Activated CD4-positive, alpha-beta T cell treated with anti-CD3 and anti-CD28 coated beads, Interleukin-2, amount 10 ng/mL, durations not matched to agents 7 days and 5 days (primary cell): Measurements from ENCODE around the gene TGM5. TPM values are rescaled to one million over a fixed set of nuclear protein-coding genes. Genes with fewer than 3 reads are reported as not detected.
A peak's percentile ranks its signal among the peaks of the same experiment; 100 is the strongest.
"Not testable (repeated sequence)": the region's sequence is repeated elsewhere in the genome, so short reads cannot be mapped to it uniquely, and the experiment has no call there.

Experiments
- CTCF ChIA-PET: fragments of 350-600 bp; sonication (Branson Sonifier 250); formaldehyde crosslinking; loops from one replicate; lab custom pipeline; 2021; ENCODE audit warnings: antibody characterized with exemption; lab: Charles Lee
- POLR2A ChIA-PET: fragments of 350-600 bp; sonication (Branson Sonifier 250); formaldehyde crosslinking; loops from one replicate; lab custom pipeline; 2021; ENCODE audit warnings: antibody characterized with exemption; lab: Charles Lee
- DNase-seq: peaks from one replicate; pipeline ENCODE4 v3.0.0-alpha.2; 2020
- H3K27ac Mint-ChIP-seq: one replicate; pipeline ENCODE4 v1.8.0; 2021; ENCODE audit warnings: mild to moderate bottlenecking, moderate library complexity, mixed read lengths
- H3K27me3 Mint-ChIP-seq: one replicate; pipeline ENCODE4 v1.8.0; 2021; ENCODE audit warnings: mixed read lengths
- H3K36me3 Mint-ChIP-seq: one replicate; pipeline ENCODE4 v1.8.0; 2021; ENCODE audit warnings: low read depth, mixed read lengths
- H3K4me1 Mint-ChIP-seq: one replicate; pipeline ENCODE4 v1.8.0; 2021; ENCODE audit warnings: mixed read lengths
- H3K4me3 Mint-ChIP-seq: one replicate; pipeline ENCODE4 v1.8.0; 2021; ENCODE audit warnings: mild to moderate bottlenecking, moderate library complexity, mixed read lengths
- H3K9me3 Mint-ChIP-seq: one replicate; pipeline ENCODE4 v1.8.0; 2021; ENCODE audit warnings: mixed read lengths
- total RNA-seq, 2 experiments: library from RNA; stranded (reverse); gene quantifications; one replicate each; pipeline ENCODE4 v1.2.3, GENCODE V29; 2021

TGM5 gene
- total RNA-seq, 2 experiments from 2014 or later, result not detected

DNA sequence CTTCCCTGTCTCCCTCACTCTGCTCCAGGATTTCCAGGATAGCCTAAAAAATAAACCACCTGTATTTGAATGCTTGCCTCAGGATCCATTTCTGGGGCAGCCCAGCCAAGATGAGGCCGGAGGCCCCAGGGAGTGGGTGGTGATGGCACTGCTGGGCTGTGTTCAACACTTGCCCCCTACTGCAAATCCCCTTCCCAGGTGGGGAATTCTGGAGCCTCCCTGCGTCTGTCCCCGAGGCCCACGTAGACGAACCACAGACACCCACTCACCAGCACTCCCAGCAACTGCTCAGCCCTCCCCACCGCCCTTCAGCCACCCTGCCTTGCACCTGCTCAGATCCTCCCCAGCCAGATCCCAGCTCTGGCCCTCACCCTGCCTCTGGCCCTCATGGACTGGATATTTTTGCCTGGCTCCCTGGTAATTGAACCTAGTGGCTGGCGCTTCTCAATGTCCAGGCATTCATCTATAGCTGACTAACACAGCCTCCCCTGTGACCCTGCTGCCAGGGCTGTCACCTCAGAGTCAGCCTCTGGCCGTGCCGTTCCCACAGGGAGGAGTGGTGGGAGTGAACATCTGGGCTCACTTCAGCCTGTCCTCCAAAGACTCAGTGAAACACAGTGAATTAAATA is 28.8 kb downstream of the TGM5 start:
- H3K27me3 Mint-ChIP-seq, result no peaks in the 10 kb centered on the region
- H3K9me3 Mint-ChIP-seq, result no peaks in the 10 kb centered on the region
- DNase-seq, result no peak
- H3K36me3 Mint-ChIP-seq, result no peaks in the 10 kb centered on the region
- no peak overlapping the region for H3K4me3 Mint-ChIP-seq
- H3K27ac Mint-ChIP-seq, result no peak overlapping the region
- peaks cover 17% of the 10 kb centered on the region for H3K4me1 Mint-ChIP-seq
- POLR2A ChIA-PET, result no interaction called here
- CTCF ChIA-PET, result interaction anchor here (1.5 kb wide), 1 partner anchor 47 kb away, joined by 7 read pairs; no protein-coding TSS in a partner anchor

- Mint-ChIP-seq H3K27ac (no peak overlapping the region), H3K36me3 (no peaks in the 10 kb centered on the region), H3K27me3 (no peaks in the 10 kb centered on the region), H3K4me3 (no peak overlapping the region), H3K9me3 (no peaks in the 10 kb centered on the region), H3K4me1 (peaks cover 17% of the 10 kb centered on the region)
- no peak for DNase-seq
- ChIA-PET CTCF (interaction anchor here (1.0 kb wide), 1 partner anchor 10 kb away, joined by 6 read pairs; no protein-coding TSS in a partner anchor), POLR2A (no interaction called here)
These were observed 31.2 kb downstream of the TGM5 start for GRCh38 chr15:43235536-43235935.

GRCh38 chr15:43232289-43232874 is 34.3 kb downstream of the TGM5 start:
- Mint-ChIP-seq H3K9me3 (no peaks in the 10 kb centered on the region), H3K27me3 (no peaks in the 10 kb centered on the region)

DNA sequence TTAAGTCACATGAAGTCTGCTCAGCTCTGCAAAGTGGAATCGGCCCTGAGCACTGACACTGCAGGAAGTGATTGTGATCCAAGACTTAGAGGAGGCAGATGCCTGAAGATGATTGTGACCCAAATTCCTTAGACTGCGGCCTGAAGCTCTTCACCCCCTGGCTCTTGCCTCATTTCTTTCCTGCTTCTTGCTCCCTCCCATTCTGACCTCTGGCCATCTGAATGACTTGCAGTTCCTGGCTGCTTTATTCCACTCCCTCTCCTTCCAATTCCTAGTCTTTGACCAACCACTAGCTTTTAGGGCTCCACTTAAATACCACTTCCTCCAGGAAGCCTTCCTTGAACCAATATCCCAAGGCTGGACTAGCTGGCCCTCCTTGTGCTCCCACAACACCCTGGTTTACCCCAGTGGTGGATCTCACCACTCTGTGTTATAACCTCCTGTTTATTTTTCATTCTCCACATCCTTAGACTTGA is 36.0 kb downstream of the TGM5 start:
- no peaks in the 10 kb centered on the region for H3K27me3 Mint-ChIP-seq
- H3K36me3 Mint-ChIP-seq, result no peaks in the 10 kb centered on the region
- H3K9me3 Mint-ChIP-seq, result no peaks in the 10 kb centered on the region
- no peak for DNase-seq
- ChIA-PET POLR2A (no interaction called here), CTCF (interaction anchor here (0.8 to 3.1 kb wide), 7 partner anchors 12 to 55 kb away, joined by 3 to 14 read pairs (median 4); partner anchors contain the start of gene TGM5)
- H3K27ac Mint-ChIP-seq, result no peak overlapping the region
- H3K4me1 Mint-ChIP-seq, result peaks cover 2% of the 10 kb centered on the region
- no peak overlapping the region for H3K4me3 Mint-ChIP-seq

More at GRCh38 chr15:43232289-43232874, 34.3 kb downstream of the TGM5 start:
- H3K27ac Mint-ChIP-seq, result no peak overlapping the region
- no peak for DNase-seq
- ChIA-PET CTCF (interaction anchor here (0.7 to 2.0 kb wide), 7 partner anchors 9 to 53 kb away, joined by 3 to 10 read pairs (median 3); partner anchors contain the start of gene TGM5), POLR2A (no interaction called here)
- H3K4me3 Mint-ChIP-seq, result no peak overlapping the region
- H3K36me3 Mint-ChIP-seq, result no peaks in the 10 kb centered on the region
- H3K4me1 Mint-ChIP-seq, result no peaks in the 10 kb centered on the region

- H3K9me3 Mint-ChIP-seq, result no peaks in the 10 kb centered on the region
- no peak overlapping the region for H3K4me3 Mint-ChIP-seq
- H3K27ac Mint-ChIP-seq, result no peak overlapping the region
- peaks cover under 1% of the 10 kb centered on the region for H3K27me3 Mint-ChIP-seq
- ChIA-PET CTCF (interaction anchor here (0.8 to 3.1 kb wide), 7 partner anchors 12 to 56 kb away, joined by 3 to 14 read pairs (median 4); no protein-coding TSS in a partner anchor), POLR2A (no interaction called here)
- no peak for DNase-seq
- H3K36me3 Mint-ChIP-seq, result no peaks in the 10 kb centered on the region
- peaks cover 4% of the 10 kb centered on the region for H3K4me1 Mint-ChIP-seq
These were observed 36.8 kb downstream of the TGM5 start for GRCh38 chr15:43229977-43230376.

DNA sequence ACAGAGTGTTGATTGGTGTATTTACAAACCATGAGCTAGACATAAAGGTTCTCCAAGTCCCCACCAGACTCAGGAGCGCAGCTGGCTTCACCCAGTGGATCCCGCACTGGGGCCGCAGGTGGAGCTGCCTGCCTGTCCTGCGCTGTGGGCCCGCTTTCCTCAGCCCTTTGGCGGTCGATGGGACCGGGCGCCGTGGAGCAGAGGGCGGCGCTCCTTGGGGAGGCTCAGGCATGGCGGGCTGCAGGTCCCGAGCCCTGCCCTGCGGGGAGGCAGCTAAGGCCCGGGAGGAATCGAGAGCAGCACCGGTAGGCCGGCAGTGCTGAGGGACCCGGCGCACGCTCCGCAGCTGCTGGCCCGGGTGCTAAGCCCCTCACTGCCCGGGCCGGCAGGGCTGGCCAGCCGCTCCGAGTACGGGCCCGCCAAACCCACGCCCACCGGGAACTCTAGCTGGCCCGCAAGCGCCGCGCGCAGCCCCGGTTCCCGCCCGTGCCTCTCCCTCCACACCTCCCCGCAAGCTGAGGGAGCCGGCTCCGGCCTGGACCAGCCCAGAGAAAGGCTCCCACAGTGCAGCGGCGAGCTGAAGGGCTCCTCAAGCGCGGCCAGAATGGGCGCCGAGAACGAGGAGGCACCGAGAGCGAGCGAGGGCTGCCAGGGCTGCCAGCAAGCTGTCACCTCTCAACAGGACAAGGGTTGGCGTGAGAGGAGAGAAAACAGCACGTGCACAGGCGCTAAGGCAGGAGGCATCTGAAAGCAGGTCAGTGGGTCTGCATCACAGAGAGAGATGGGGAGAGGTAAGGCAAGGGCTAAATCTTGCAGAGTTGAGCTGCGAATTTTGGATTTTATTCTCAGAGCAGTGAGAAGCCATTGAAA is 40.1 kb downstream of the TGM5 start:
- Mint-ChIP-seq H3K4me3 (no peak overlapping the region), H3K4me1 (peaks cover 4% of the 10 kb centered on the region), H3K9me3 (no peaks in the 10 kb centered on the region), H3K27me3 (peaks cover 12% of the 10 kb centered on the region), H3K36me3 (no peaks in the 10 kb centered on the region), H3K27ac (no peak overlapping the region)
- DNase-seq, result no peak
- ChIA-PET POLR2A (no interaction called here), CTCF (interaction anchor here (0.6 to 3.5 kb wide), 14 partner anchors 9 to 147 kb away, joined by 3 to 51 read pairs (median 6); no protein-coding TSS in a partner anchor)

GRCh38 chr15:43225950-43226255 is 40.8 kb downstream of the TGM5 start:
- peaks cover 14% of the 10 kb centered on the region for H3K27me3 Mint-ChIP-seq
- DNase-seq, H3K9me3 Mint-ChIP-seq, H3K27ac Mint-ChIP-seq, H3K4me3 Mint-ChIP-seq, H3K4me1 Mint-ChIP-seq, H3K36me3 Mint-ChIP-seq, POLR2A ChIA-PET: not testable (repeated sequence)
- CTCF ChIA-PET, result interaction anchor here (0.7 to 3.5 kb wide), 21 partner anchors 9 to 86 kb away, joined by 3 to 51 read pairs (median 6); no protein-coding TSS in a partner anchor

DNA sequence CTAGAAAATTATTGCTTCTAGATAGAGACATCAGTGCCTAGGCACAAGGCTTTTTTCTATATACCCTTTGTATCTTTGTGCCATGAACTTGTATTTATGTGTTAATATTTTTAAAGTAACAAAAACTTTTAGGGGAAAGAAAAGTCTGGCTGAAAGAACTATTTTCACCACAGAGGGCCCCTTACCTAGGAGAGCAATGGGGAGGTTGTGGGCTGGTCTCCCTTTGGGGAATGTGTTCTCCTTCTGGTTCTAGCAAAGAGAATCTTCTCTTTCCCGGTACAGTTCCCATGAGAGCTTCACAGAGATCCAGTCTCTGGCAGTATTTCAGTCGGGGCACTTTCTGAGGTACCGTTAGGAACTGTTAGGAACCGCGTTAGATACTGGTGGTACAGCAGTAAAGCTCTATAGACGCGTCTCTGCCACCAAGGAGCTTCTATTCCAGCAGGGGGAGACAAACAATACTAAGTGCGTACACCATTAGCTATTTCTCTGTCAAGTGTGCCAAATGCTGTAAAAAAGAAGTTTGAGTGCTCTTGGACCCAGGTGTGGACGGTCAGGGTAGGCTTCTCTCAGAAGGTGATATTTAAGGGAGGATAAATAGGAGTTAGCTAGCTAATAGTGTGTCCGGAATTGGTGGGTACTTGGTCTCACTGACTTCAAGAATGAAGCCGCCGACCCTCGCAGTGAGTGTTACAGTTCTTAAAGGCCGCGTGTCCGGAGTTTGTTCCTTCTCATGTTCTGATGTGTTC is 41.4 kb downstream of the TGM5 start:
- POLR2A ChIA-PET, result no interaction called here
- H3K9me3 Mint-ChIP-seq, result no peaks in the 10 kb centered on the region
- CTCF ChIA-PET, result interaction anchor here (0.6 to 3.5 kb wide), 25 partner anchors 9 to 104 kb away, joined by 3 to 51 read pairs (median 5); no protein-coding TSS in a partner anchor
- H3K4me3 Mint-ChIP-seq, result no peak overlapping the region
- H3K4me1 Mint-ChIP-seq, result peaks cover 4% of the 10 kb centered on the region
- no peaks in the 10 kb centered on the region for H3K36me3 Mint-ChIP-seq
- no peak overlapping the region for H3K27ac Mint-ChIP-seq
- peaks cover 15% of the 10 kb centered on the region for H3K27me3 Mint-ChIP-seq
- peak; percentile 65 for DNase-seq

DNA sequence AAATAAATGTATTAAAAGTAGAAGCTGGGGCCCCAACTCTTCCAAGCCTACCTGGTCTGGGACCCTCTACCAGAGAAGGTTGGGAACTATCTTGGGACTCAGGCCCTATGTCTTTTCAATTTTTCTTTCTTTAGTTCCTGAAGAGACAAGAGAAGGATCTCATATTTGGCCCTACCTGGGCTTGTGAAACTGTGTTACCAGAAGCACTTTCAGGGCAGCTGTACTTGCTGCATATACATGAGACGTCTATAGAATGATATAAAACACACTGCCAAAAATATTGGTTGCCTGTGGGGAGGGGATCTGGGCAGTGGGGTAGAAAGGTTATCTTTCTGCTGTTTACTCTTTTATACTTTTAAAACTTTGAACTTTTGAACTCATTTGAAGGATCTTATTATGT is 45.3 kb downstream of the TGM5 start:
- ChIA-PET POLR2A (no interaction called here), CTCF (no interaction called here)
- H3K27ac Mint-ChIP-seq, result no peak overlapping the region
- H3K9me3 Mint-ChIP-seq, result no peaks in the 10 kb centered on the region
- DNase-seq, result no peak
- no peaks in the 10 kb centered on the region for H3K36me3 Mint-ChIP-seq
- H3K27me3 Mint-ChIP-seq, result peaks cover 19% of the 10 kb centered on the region
- H3K4me3 Mint-ChIP-seq, result no peak overlapping the region
- peaks cover 4% of the 10 kb centered on the region for H3K4me1 Mint-ChIP-seq

DNA sequence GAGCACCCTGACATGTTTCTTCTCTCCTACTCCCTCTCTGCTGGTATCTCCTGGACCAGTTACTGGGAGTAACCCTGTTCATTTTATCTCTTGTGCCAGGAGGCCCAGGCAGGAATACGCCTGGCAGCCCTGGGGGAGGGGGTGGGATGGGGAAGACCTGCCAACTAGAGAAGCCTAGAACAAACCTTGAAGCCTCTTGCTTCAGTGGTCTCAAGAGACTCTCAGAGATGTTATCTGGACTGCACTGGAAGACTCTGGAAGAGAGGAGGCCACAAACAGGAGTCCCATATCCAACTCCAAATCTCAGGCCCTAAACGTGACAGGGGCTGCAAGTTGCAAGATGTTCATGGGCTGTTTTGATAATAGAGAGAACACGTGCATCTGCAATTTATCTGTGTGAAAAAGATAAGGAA is 45.7 kb downstream of the TGM5 start, which contains the start of gene EPB42:
Gene EPB42 (minus strand): TSS at position 28 of the 413 bp plus-strand sequence. CDS start 193 bp downstream, outside the sequence.
- Mint-ChIP-seq H3K4me3 (no peak within 1 kb of the TSS), H3K9me3 (no peaks in the 10 kb centered on the region), H3K27me3 (peaks cover 19% of the 10 kb centered on the region), H3K4me1 (peaks cover 4% of the 10 kb centered on the region), H3K36me3 (no peaks in the 10 kb centered on the region), H3K27ac (no peak within 1 kb of the TSS)
- no peak for DNase-seq
- ChIA-PET POLR2A (no interaction called here), CTCF (no interaction called here)

DNA sequence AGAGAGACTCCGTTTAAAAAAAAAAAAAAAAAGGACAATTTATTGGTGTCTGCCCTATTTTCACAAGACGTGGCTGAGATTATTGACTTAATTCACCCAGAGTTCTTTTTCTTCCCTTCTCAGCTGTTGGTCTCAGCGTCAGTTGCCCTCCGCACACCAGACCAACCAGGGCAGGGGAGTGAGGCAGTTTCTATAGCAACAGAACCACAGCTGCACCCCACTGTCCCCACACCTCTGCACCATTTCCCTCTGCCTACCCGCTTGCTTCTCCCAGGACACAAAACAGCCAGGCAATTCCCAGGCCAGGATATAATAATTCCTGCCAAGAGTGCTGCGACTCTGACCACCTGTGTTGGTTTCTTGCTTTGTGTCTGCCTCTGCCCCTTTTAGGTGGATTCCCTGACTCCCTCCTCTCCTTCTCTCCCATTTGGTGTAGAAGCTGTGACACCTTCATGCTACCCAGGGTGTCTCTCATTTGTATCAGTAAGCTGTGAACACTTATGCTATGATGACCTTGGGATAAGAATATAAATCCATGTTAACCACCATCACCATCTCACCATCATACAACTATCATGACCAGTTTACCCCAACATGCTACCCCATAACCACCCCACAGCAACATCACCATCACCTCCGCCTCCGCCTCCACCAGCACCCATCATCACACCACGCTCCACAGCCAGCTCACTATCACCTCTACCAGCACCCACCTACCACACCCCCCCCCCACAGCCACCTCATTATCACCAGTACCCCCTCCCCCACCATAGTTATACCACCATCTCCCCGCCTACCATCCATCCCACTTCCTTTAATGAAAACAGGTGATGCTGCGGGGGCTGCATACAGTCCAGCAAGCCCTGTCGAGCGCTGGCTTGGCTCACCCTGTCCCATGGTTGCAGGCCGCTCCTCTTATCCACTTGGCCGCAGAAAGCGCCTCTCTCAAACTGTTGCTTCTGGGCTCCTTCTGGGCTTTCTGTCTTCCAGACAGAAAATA is 46.5 kb downstream of the TGM5 start:
- DNase-seq, result no peak
- H3K27ac Mint-ChIP-seq, result no peak overlapping the region
- no peaks in the 10 kb centered on the region for H3K36me3 Mint-ChIP-seq
- no peaks in the 10 kb centered on the region for H3K9me3 Mint-ChIP-seq
- no peak overlapping the region for H3K4me3 Mint-ChIP-seq
- peaks cover 19% of the 10 kb centered on the region for H3K27me3 Mint-ChIP-seq
- POLR2A ChIA-PET, result no interaction called here
- CTCF ChIA-PET, result no interaction called here
- H3K4me1 Mint-ChIP-seq, result no peaks in the 10 kb centered on the region
